GM13977 (cell line): ENCODE measurements around the gene CREG2.

Experiments used
- DNase-seq: peaks from one replicate; pipeline ENCODE4 v3.0.0; 2012; ENCODE audit warnings: low spot score
- CTCF ChIP-seq: IDR thresholded peaks from 2 replicates; pipeline ENCODE4 v1.5.1; 2012; ENCODE audit warnings: mild to moderate bottlenecking, control low read depth; ENCODE audit not compliant: insufficient read depth; ENCODE audit errors: extremely low read depth, missing control alignments
- in situ Hi-C: fragments of 300-500 bp; cut with MboI; formaldehyde crosslinking; loops from one replicate; pipeline ENCODE4 v1.12.0; 2022; ENCODE audit warnings: low sequenced_read_pairs, low pct_unique_long_range_greater_than_20kb, mixed read lengths, inconsistent platforms; ENCODE audit not compliant: unreplicated experiment

Gene CREG2

GRCh38 chr2:101297383-101297782 is 89.9 kb downstream of the CREG2 start:
- DNase-seq = no peak
- in situ Hi-C loops = no loop called here
- TF ChIP-seq CTCF = no peak

- no peak for DNase-seq
- in situ Hi-C loops = no loop called here
- TF ChIP-seq CTCF = no peak
Observed at GRCh38 chr2:101296371-101296770, 90.9 kb downstream of the CREG2 start.

- in situ Hi-C loops = no loop called here
- TF ChIP-seq CTCF = no peak
- DNase-seq = no peak
Observed at GRCh38 chr2:101295895-101296294, 91.4 kb downstream of the CREG2 start.
